NCI-H146 treated with DMSO at 0.1 percent for 48 hours (cell line): ENCODE measurements around the gene TXNRD3.

Source experiments
- DNase-seq: peaks from one replicate; lab custom pipeline; 2025; ENCODE audit not compliant: unreplicated experiment; lab: John Stamatoyannopoulos, UW

Gene TXNRD3

DNA sequence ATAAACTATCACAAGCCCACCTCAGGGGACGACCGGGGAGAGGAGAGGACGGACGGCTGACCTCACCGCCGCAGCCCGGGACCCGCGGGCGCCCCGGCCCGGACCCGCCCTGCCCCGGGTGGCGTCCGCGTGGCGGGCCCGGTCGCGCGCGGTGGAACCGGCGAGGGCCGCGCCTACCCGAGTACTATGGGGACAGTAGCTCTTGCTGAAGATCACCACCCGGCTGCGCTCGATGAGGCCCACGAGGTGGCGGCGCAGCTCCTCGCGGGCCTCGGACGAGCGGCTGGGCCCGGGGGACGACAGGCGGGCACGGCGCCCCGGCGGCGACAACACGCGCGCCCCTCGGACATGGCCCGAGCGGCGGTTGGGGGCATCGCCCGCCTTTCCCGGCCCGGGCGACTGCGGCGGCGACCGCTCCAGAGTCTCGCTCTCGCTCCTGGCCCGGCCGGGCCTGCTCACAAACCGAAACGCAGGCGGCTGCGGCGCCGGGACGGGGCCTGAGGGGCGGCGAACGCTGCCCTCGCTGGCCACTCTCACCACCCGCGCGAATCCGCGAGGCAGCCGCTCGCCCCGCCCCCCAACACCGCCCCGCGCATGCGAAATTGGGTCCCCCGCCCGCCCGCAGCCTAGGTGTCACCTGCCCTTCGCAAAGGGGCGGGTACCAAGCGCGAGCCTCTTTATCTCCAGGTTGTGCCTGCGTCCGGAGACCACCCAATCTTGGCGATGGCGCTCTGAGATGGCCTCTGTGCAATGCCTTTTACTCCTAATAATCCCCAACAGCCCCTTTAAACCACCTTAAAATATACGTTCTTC is at the start of gene TXNRD3:
TXNRD3 (minus strand) TSS at position 554 of the 813 bp plus-strand sequence.
- peak; percentile 84 for DNase-seq

DNA sequence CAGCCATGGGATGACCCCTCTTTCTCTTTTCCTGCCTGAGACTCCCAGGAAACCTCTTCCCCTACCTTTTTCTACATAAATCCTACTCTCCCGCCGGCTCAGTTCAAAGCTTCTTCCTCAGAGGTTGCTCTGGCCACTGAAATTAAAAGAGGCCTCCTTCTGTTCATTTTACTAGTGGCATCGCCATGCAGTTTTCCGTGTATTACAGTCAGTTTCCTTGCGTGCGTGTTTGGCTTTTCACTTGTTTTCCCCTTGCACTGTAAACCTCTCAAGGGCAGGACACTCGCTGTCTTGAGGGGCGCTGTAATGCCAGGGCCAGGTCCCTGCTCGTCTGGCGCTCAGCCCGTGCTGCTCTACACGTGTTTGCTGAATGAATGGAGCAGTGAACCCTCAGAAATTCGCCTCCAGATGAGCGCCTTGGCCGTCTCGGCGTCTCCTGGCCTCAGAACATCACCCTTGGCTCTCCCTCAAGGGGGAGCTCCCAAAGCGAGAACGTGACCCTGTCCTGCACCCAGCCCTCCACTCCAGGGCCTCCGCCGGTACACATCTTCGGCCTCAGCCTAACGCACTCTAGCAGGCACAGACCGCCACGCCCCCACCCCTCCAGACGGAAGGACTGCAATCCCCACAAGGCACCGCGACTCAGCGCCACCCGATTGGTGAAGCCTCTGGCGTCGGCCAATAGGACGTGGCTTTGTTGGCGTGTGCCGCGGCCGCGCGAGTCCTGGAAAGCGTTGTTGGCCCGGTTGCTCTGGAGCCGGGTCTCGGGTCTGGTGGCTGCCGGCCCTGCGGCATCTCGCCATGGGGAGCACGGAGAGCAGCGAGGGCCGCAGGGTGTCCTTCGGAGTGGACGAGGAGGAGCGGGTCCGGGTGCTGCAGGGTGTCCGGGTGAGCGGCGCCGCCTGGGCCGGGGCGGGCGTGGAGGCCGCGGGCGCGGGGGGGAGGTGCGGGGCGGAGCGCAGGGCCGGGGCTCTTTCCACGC is 48.9 kb upstream of the TXNRD3 start, which contains the start of gene CHCHD6:
CHCHD6 (plus strand) TSS at position 729 of the 982 bp plus-strand sequence; CDS start at position 802, 73 bp downstream.
- peak; percentile 97 for DNase-seq

DNA sequence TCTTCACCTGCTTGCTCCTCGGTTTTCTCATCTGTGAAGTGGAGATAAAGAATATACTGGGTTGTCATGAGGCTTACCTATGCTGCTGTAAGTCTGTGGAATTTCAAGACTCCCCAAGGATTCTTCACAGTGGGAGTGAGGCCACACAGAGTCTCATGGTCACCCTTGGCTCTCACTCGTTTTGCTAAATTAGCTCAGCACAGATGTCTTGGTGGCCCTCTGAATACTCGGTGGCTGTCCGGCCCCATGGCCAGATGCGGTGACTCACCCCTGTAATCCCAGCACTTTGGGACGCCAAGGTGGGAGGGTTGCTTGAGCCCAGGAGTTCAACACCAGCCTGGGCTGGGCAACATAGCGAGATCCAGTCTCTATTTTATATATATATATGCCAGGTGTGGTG is 44.1 kb upstream of the TXNRD3 start:
- no peak for DNase-seq

DNA sequence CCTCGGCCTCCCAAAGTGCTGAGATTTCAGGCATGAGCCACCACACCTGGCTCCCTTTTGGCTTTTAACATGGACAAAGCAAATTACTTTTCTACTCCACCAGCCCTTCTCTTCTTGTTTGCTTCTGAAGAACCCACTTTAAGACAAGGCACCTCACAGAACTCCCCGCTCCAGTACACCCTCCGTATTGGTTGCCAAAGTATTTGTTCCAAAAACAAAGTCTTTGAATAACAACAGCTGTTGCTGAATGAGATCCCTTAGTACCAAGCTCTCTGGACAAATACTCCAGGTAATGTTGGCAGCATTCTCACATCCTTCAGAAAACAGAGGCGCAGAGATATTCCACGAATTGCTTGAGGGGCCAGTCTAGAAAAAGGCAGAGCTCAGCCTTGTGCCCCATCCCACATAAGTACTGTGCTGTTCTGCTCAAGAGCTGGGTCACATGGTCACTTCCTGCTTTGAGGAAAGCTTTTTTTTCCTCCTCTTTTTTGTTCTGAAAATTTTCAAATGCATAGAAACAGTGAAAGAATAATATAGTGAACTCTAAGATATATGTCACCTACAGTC is 41.9 kb upstream of the TXNRD3 start:
- no peak for DNase-seq

DNA sequence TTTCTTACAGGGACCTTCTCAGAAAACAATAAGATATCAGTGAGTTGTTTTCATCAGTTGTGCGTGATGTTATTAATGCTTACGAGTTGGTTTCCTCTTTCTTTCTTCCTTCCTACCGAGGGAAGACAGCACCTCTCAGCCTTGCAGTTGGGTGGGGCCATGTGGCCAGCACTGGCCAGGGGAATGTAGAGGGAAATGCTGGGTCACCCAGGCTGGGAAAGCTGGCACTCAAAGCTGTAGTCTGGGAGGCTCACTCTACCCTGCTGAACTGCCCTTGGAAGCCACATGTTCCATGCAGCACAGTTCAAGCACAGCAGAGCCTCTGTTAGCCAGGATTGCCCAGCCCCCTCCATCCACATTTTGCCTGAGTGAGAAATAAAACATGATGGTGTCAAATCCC is 39.0 kb upstream of the TXNRD3 start:
- no peak for DNase-seq

DNA sequence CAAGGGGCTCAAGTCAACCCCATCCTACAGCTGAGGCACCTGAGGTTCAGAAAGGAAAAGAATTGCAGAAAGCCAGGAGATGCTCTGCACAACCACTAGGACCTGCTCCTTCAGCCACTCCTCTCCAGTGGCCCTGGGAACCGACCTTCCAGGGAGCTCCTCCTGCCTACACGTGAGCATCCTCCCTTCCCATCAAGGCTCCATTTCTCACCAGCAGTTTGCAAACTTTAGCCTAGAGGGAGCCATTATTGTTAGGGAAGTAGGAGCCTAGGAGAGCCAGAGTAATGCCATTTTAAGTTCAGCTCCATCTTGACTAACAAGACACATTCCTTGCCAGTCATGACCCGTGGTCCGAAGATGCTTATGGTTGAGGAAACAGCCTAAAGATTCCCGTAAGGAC is 37.9 kb upstream of the TXNRD3 start:
- DNase-seq, result no peak

DNA sequence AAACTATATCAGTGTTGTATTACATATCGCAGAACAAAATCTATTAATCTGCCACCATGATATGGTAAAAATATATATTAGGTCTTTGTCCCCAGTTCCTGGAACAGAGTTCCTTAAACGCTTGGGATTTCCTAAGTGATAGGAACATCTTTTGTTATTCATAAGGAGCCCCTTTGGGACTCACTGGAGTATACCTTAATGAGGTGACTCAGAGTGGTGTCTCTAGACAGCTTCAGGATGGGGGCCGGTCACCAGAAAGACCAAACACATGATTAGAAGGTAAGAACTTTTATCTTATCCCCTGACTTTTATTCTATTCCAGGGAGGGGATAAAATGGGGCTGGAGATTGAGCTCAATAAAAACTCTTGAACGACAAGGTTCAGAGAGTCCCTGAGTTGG is 36.8 kb upstream of the TXNRD3 start:
- DNase-seq, result no peak

DNA sequence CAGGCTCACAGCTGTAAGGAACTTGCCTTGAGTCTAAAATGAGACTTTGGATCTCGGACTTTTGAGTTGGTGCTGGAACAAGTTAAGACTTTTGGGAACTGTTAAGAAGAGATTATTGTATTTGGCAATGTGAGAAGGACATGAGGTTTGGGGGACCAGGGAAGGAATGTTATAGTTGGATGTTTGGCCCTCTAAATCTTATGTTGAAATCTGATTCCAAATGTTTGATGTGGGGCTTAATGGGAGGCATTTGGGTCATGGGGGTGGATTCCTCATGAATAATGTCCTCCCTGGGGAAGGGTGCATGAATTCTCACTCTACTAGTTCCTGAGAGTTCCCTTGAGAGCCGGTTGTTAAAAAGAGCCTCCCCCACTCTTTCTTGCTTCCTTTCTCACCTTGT is 30.6 kb upstream of the TXNRD3 start:
- DNase-seq, result no peak

DNA sequence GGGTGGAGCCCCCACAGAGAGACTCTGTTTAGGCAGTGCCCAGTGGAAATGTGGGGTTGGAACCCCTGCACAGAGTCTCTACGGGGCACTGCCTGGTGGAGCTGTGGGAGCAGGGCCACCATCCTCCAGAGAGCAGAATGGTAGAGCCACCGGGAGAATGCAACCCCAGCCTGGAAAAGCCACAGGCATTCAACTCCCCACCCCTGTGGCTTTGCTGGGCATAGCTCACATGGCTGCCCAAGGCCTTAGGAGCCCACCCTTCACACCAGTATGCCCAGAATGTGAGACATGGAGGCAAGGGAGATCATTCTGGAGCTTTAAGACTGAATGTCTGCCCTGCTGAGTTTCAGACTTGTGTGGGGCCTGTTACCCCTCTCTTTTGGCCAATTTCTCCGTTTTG is 30.1 kb upstream of the TXNRD3 start:
- DNase-seq, result no peak

DNA sequence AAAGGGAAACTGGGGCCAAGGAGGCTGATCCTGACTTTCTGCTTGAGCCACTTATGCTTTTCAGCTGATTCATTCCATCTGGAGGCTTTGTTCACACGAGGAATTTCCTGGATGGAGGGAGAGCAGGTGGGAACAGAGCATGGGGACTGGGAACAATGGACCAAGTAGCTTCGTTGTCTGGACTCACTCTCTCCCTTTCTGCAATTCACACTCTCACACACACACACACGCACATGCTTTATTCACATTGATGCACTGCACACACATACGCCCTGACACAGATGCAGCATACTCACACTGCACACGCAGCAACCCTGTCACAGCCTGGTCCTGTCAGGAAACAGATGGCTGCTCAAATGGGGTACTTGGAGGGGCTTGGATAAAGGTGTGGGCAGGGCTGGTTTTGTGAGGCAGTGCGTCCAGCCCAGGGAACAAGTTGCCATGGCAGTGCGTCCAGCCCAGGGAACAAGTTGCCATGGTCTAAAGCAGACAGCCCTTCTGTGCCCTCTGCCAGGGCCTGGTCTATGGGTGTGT is 29.4 kb upstream of the TXNRD3 start:
- DNase-seq, result peak; percentile 69

DNA sequence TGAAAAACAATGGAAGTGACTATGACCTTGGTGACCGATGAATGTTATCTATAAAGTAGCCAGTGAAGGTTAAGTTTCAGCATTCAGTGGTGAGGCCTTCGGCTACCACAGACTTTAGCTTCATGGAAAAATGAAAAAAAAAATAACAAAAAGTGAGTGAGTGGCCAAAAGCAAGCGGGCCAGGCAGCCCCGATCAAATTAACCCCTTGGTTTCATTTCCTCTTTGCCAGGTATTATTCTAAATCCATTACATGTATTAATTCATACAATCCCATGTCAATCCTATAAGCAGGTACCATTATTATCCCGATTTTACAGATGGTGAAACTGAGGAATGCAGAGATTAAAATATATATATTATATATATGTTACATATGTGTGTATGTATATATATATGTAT is 28.1 kb upstream of the TXNRD3 start:
- no peak for DNase-seq

DNA sequence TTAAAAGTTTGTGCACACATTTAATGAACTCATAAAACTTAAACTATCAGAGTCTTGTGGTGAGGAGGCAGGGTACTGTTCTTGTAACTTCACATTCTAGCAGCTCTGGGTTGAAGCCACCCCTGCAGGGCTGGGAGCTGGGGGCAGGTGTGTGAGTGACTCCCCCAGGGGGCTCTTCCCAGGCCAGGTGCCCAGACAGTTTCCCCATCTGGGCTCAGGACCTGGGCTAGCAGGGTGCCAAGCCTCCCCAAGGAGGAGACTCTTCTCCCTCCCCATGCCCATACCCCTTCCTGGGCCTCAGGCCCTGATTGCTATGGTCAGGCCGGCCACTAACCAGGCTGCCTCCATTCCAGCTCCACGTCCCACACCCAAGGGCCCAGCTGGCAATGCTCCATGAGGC is 27.1 kb upstream of the TXNRD3 start:
- no peak for DNase-seq

DNA sequence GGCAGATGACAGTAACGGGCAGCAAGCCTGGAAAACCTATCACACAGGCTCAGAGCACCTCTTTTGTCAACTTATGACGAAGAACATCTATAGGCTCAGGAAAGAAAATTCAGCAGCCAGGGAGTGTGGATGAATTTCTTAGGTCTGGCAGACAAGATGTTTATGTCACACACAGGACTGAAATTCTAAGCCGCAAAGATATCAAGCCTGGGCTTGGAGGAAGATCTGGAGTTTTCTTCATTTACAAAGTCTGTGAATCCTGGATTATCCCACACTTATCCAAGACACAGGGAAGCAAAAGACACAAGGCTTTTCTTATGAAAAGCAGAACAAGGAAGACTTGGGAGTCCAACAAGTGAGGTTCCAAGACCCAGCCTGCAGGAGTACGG is 25.7 kb upstream of the TXNRD3 start:
- DNase-seq, result no peak

DNA sequence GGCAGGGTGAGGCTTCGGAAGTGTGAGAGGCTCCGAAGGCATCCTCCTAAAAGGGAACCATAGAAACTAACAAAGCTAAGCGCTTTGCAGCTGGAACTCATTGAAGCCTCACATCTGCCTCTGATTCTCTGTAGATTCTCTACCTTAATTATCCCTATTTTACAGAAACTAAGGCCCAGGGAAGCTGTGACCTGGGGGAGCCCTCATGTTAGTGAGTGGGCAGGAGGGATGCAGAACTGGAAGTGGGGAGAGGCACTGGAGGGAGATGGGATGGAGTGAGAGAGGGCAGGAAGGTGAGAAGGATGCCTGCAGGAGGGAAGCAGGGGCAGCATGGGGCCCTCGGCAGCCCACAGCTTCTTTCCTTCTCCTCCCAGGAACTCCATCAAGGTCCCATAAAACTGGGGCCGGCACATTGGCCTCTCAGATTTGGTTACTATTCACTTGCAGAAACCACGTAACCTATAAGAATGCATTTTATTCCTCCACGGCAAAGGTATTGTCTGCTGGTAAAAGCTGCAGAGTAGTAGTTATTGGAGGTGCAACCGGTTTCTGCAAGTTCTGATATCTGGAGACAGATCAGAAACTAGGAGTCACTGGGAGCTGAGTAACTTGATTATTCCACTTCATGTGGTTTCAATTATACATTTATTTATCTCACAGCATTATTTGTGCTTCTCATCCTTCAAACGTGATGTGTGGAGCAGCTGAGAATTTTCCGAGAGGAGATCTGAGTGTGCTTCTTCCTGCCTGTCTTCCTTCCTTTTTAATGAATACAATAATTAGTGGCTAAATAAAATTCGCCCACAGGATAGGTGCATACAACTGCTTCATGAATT is 25.1 kb upstream of the TXNRD3 start:
- DNase-seq, result no peak

DNA sequence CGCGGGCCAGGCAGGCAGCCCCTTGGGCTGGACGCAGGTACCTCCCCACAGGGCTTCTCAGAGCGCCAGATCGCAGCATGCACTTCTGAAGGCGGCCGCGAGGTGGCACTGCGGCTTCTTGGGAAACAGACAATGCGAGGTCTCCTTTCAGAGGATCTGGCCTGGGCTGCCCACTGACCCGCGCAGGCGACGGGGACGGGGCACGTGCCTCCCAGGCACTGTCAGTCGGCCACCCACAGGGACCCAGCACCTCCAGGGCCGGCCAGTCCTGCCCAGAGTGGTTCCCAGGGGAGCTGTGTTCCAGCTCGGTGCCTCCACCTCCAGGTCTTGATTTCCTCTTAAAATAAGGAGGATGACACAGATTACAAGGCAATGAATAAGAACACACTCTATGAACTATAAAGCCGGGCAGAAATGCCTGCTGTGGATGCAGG is 24.4 kb upstream of the TXNRD3 start:
- DNase-seq, result peak; percentile 85

DNA sequence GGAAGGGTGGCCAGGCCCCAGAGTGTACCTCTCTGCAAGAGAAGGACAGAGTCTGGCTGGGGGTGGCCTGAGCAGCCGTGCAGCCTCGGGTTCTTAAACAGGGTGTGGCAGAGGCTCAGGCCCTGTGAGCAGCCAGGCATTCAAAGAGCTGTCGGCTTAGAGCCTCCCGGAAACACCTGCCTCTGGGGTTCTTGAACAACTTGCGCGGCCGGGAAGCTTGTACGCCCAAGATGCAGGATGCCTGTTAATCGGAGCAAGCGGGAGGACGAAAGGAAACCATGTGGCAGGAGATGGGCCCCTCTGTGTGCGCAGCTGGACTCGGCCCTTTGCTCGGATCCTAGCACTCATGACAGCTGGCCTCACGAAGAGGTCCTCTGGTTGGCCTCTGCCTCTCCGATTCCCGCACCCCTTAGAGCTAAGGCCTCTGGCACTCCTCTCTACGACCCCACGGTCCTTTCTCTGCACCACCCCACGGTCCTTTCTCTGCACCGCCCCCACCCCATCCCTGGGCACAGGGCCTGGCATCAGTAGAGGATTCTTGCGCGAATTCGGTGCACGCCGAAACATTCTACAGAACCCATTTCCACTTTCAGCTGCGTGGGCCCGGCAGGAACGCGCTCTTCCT is 23.9 kb upstream of the TXNRD3 start:
- peak; percentile 61 for DNase-seq

DNA sequence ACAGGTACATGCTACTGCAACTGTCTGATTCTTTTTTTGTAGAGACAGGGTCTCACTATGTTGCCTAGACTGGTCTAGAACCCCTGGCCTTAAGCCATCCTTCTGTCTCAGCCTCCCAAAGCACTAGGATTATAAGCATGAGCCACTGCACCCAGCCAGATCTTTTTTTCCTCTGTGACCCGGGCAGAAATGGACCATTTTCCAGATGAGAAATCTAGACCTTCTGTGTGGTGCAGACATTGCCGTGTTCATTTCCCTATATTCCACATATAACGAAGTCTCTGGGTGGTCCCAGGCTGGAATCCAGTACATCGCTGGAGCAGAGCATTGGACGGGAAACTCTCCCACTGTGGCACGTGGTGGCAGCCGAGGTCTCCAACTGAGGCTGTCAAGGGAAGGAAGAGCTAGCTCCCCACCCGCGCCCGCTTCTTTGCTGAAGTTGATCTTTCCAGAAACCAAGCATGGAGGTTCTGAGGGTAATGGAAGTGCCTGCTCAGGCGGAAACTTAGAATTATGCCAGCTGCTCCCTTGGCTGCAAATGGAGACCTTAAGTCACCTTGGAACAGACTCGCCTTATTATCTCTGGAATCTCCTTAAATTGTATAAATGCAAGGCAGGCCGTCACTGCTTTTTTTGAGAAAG is 23.1 kb upstream of the TXNRD3 start:
- no peak for DNase-seq

DNA sequence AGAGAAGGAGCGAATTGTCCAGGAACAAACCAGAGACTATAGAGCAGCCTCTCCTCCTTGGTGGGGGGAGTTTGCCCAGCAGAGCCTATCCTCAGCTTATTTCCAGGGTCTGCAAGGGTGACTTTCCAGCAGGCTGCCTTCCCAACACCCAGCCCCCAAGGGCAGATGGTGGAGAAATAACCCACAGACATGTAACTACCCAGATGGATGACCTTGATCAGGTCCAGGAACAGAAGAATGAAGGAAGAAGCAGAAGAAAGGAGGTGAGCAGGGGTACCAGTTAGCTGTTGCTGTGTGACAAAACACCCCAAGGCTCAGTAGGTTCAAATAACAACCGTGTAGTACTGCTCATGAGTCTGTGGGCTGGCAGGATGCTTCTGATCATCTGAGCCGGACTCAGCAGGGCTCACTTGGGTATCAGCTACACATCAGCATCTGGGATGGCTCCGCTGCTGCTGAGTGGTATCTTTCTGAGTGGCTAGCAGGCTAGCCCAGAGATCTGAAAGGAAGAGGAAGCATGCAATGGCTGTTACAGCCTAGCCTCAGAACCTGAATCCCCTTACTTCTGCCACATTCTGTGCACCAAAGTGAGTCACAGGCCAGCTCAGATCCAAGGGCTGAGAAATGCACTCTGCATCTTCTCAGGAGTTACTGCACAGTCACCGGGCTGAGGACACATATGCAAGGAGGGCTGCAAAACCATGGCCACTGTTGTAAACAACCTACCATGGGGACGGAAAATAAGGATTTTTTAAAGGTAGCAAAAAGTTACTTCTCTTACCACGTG is 22.2 kb upstream of the TXNRD3 start:
- no peak for DNase-seq

DNA sequence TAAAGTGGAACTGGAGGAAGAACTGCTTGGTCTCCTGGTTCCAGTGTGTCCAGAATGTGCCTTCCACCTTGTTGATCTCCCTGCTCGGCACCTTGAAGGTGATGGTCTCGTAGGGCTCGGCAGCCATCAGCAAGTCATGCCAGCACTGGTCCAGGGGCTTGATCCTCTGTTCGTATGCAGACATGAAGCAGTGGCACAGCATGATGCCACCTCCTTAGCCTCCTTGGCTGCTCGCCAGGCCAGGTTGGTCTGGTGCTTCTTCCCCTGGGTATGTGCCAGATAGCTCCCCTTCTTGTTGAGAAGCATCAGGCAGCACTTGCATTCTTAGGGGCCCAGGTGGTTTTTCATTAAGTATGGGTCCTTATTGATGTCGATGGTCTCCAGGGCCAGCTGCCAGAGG is 17.8 kb upstream of the TXNRD3 start:
- no peak for DNase-seq
